ENCODE measurements around the gene SNRPF.
"Not testable (repeated sequence)": the region's sequence is repeated elsewhere in the genome, so short reads cannot be mapped to it uniquely, and the experiment has no call there.

The SNRPF gene

DNA sequence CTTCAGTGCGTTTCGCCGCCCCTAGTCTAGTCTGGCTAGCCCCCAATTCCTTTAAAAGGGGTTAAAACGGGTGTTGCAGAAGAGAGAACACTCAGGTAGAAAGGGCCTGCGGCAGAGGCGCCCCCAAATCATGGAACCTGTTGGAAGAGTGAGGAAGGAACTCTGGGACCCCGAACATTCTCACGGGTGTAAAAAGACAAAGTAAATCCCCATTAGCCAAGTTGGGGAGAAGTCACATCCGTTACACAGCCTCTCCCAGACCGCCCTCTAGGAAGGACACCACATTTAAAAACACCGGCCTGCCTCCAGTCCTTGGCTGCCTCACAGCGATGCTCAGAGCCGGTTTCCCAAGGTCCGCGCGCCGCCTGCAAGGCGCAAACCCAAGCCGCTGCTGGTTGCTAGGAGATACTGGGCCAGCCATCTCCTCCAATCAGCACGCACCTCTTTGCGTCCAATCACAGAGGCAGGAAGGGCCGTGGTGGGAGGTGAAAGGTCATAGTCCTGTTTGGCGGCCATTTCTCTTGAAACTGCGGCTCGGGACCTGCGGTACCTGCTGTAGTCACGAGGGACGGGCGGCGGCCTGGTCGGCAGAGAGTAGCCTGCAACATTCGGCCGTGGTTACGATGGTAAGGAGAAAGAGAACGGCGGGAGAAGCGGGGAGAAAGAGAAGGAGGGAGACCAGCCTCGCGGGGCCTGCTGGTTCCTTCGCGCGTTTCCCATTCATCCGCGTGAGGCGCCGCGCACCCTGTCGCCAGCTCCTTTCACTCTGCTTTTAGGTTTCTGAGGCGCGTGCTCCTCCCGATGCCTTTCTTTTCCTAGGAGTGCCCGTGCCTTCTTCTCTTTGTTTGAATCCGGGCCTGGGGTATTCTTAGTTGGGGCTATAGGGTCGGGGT, at the start of gene SNRPF:
TSS of gene SNRPF (plus strand) at position 502 of the 893 bp plus-strand sequence. CDS start at position 624, 122 bp downstream.
- DNase-seq (ENCODE audit: low spot score): peak; percentile 95

DNA sequence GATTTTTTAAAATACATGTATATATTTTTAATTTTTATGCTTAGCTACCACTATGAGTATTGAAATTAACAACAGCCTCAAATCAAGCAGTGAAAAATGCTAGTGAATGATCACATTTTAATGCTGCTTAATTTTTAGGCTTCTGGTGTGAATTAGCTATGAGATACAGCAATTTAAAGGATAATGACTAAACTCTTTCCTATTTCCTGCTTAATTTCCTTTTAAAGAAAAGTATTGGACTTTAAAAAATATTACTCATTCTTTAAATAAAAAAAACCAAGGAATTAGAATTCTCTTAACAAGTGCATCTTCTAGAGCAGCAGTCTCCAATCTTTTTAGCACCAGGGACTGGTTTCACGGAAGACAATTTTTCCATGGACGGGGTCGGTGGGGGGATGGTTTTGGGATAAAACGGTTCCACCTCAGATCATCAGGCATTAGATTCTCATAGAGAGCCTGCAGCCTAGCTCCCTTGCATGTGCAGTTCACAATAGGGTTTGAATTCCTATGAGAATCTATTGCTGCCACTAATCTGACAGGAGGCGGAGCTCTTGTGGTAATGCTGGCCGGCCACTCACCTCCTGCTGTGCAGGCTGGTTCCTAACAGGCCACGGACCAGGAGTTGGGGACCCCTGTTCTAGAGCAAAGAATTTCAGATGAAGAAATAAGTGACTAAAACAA, 49.6 kb upstream of the SNRPF start:
- DNase-seq (ENCODE audit: low spot score): no peak

- DNase-seq (ENCODE audit: low spot score): no peak
These were observed 48.3 kb upstream of the SNRPF start for GRCh38 chr12:95810411-95810810.

GRCh38 chr12:95812155-95812554, 46.6 kb upstream of the SNRPF start:
- not testable (repeated sequence) for DNase-seq (ENCODE audit: low spot score)

- peak; percentile 2 for DNase-seq (ENCODE audit: low spot score)
These were observed 43.0 kb upstream of the SNRPF start for GRCh38 chr12:95815632-95816212.

- no peak for DNase-seq (ENCODE audit: low spot score)
These were observed 38.6 kb upstream of the SNRPF start for GRCh38 chr12:95820096-95820703.

GRCh38 chr12:95829395-95829794, 29.4 kb upstream of the SNRPF start:
- no peak for DNase-seq (ENCODE audit: low spot score)

DNA sequence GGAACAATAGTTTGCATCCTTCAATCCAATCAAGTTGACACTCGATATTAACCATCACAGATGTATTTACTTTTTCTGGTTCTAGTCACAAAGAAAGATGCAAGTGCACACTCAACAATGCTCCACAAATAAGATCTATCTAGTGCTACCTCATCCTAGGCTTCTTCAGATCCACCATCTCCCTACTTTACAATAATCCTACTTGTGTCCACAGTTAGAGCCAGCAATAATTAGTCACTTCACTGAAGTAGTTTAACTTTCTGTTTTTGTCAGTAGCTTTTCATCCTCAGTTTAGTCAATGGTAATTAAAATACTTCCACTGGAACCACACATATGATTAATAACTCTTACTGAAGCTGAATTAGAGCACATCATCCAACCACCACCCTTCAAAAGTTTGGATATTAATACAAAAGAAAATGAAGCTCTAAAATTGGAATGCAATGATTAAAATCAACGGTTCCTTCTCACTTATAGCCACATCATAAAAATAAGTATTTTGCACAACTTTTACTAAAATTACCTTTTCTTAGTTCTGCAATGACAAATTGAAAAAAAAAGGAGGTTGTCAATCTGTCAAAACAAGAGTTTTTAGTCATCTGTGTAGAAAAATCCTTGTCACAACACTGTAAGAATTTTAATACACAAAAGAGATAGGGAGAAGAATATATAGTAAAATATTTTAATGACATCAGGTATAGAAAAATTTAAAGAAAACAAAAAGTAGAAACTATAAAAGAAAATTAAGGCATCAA, 28.2 kb upstream of the SNRPF start:
- DNase-seq (ENCODE audit: low spot score): no peak

GRCh38 chr12:95834572-95834971, 24.2 kb upstream of the SNRPF start:
- DNase-seq (ENCODE audit: low spot score): no peak

DNA sequence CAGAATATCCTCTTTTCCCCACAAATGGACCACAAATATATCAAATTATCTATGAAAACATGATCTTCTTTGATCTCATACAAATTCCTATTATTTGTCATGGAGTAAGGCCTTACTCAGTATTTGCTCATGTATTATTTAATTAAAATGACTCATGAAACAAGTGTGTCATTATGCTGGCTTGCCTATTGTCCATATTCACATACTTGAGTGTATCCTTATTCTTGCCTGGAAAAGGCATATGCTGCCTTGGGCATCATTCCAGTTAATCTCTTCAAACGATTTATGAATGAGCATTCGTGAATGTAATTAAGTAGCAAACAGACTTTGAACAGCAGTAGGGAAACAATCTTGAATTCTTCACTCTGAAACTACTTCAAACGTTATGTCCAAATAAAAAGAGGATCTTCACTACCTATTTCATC, 22.6 kb upstream of the SNRPF start:
- no peak for DNase-seq (ENCODE audit: low spot score)

GRCh38 chr12:95836630-95837239, 22.0 kb upstream of the SNRPF start:
- no peak for DNase-seq (ENCODE audit: low spot score)

GRCh38 chr12:95837240-95838038, 21.3 kb upstream of the SNRPF start:
- no peak for DNase-seq (ENCODE audit: low spot score)

- no peak for DNase-seq (ENCODE audit: low spot score)
These were observed 20.6 kb upstream of the SNRPF start for GRCh38 chr12:95838125-95838524.

DNA sequence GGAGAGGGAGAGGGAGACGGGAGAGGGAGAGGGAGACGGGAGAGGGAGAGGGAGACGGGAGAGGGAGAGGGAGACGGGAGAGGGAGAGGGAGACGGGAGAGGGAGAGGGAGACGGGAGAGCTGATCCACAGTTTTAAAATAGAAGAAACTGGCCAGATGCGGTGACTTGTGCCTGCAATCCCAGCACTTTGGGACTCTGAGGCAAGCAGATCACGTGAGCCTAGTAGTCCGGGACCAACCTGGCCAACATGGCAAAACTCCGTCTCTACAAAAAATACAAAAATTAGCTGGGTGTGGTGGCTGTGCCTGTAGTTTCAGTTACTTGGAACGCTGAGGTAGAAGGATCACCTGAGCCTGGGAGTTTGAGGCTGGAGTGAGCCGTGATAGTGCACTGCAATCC, 16.3 kb upstream of the SNRPF start:
- not testable (repeated sequence) for DNase-seq (ENCODE audit: low spot score)

GRCh38 chr12:95848575-95849388, 10.0 kb upstream of the SNRPF start:
- DNase-seq (ENCODE audit: low spot score): no peak

DNA sequence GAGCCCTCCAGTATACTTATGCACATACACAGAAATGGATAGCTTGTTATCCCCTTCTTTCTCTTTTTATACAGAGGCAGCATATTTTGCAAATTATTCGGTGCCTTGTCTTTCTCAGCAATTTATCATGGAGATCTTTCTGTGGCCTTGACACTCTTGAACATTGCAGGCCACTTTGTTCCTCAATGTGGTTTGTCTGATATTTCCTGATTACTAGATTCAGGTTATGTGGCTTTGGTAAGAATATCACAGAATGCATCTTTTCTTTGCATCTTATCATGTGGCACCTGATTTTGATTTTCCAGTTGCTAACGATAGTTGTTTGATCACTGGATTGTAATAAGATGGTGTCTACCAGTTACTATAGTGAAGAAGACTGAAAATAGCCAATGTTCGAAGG, 7.1 kb upstream of the SNRPF start:
- DNase-seq (ENCODE audit: low spot score): no peak

DNA sequence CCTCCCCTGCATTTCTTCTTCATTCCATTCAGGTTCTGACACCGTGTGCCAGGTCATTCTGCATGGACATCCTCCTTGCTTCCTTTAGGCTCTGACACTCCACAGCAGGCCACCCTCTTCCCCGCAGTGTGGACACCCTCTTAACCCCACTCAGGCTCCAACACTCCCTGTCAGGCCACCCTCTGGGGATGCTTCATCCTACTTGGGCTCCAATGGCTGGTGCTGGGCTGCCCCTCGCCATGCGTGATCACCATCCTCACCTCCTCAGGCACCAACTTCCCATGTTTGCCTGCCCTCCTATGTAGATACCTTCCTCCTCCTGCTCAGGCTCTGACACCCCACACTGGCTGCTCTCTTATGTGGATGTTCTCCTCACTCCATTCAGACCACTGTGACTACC, 6.6 kb upstream of the SNRPF start:
- DNase-seq (ENCODE audit: low spot score): no peak

DNA sequence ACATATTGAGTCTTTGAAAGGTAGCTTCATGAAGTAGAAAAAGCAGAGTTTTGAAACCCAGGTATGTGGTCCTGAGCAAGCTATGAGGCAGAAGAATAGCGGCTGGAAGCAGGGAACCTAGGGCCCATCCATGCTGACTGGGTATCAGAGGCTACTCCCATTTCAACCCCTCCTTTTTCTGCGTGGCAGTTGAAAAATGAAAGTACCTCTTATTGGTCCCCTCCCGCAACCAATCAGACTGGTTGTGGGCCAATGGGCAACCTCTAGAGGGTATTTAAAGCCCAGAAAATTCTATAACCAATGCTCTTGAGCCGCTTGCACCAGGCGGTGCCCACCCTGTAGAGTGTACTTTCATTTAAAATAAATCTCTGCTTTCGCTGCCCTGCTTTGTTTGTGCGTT, 1.6 kb upstream of the SNRPF start:
- no peak for DNase-seq (ENCODE audit: low spot score)

GRCh38 chr12:95857799-95858198, 953 bp upstream of the SNRPF start:
- DNase-seq (ENCODE audit: low spot score): no peak
